Esophagus (tissue), 2 donors: ENCODE results near the gene PDZD2. TPM values are rescaled to one million over a fixed set of nuclear protein-coding genes. Genes with fewer than 3 reads are reported as not detected.

Experiments used
- H3K27ac ChIP-seq, 2 donors: one replicate each; pipeline ENCODE4 v1.5.1; 2013; ENCODE audit warnings: low read depth in 2 of 2, mild to moderate bottlenecking in 2 of 2, inconsistent platforms in 1 of 2, low read length in 1 of 2, moderate library complexity in 1 of 2
- H3K27me3 ChIP-seq, 2 donors: one replicate each; pipeline ENCODE4 v1.6.1; 2013; ENCODE audit warnings: low read length in 2 of 2, control low read depth in 1 of 2, mild to moderate bottlenecking in 1 of 2; ENCODE audit not compliant: insufficient read depth in 2 of 2, control insufficient read depth in 1 of 2
- H3K36me3 ChIP-seq, 2 donors: one replicate each; pipeline ENCODE4 v1.6.1; 2013; ENCODE audit warnings: low read length in 1 of 2; ENCODE audit not compliant: control insufficient read depth in 2 of 2, insufficient read depth in 2 of 2
- H3K4me1 ChIP-seq, 2 donors: one replicate each; pipeline ENCODE4 v1.6.1; 2013; ENCODE audit warnings: low read length in 1 of 2; ENCODE audit not compliant: control insufficient read depth in 2 of 2, insufficient read depth in 2 of 2
- H3K4me3 ChIP-seq, 2 donors: one replicate each; pipeline ENCODE4 v1.5.1; 2013; ENCODE audit warnings: low read length in 2 of 2, mild to moderate bottlenecking in 2 of 2, low read depth in 1 of 2, moderate library complexity in 1 of 2
- H3K9me3 ChIP-seq, 2 donors: one replicate each; pipeline ENCODE4 v1.6.1; 2013; ENCODE audit warnings: mild to moderate bottlenecking in 2 of 2, low read depth in 1 of 2, low read length in 1 of 2, moderate library complexity in 1 of 2; ENCODE audit not compliant: control insufficient read depth in 2 of 2, insufficient read depth in 1 of 2
- WGBS, 2 donors: extraction: QIAGEN DNeasy Blood & Tissue Kit; methylation state at CpG; one replicate each; pipeline ENCODE4 v1.1.7; 2013; 5-methylcytosine and 5-hydroxymethylcytosine counted together
- polyA plus RNA-seq, 2 donors: library from polyadenylated mRNA; stranded (reverse); fragments of 200-250 nt; gene quantifications; one replicate each; pipeline ENCODE4 v1.2.3, GENCODE V29; 2013
- donor health status: healthy with polysubstance abuse.
- donor health status: Bipolar disorder and iron deficiency.

Gene PDZD2
- polyA plus RNA-seq, 2 donors = 6.6 to 15.3 TPM

DNA sequence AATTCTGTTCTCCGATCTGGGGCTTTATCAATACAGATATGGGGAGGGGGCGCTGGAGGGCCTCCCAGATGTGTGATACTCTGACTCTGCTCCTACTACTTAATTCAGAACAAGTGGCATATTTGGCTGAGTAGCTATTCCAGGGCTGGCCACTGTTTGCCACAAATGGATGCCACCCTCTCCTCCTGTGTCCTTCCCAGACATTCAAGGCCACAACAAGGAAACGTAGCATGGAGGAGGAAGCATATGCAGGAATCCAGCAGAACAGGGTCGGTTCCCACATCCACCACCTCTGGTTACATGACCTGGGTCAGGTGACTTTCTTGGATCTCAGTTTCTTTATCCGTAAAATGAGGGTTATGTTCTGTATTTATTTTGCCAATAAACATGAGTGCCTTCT is 404.2 kb downstream of the PDZD2 start:
- Histone ChIP-seq H3K27me3 (no peaks in the 10 kb centered on the region), H3K9me3 (peaks cover 0 to 4% of the 10 kb centered on the region in 2 donors), H3K4me1 (peaks cover 0 to 6% of the 10 kb centered on the region in 2 donors), H3K36me3 (peaks cover 0 to 6% of the 10 kb centered on the region in 2 donors), H3K4me3 (no peak overlapping the region), H3K27ac (peak overlapping the region; percentile 22 to 65)
- 83 to 85% methylated on average over 5 of the region's 5 CpGs for WGBS, 2 donors

- Histone ChIP-seq H3K4me1 (peaks cover 0 to 6% of the 10 kb centered on the region in 2 donors), H3K4me3 (no peak overlapping the region), H3K9me3 (peaks cover 0 to 4% of the 10 kb centered on the region in 2 donors), H3K27ac (no peak overlapping the region), H3K36me3 (peaks cover 0 to 6% of the 10 kb centered on the region in 2 donors), H3K27me3 (no peaks in the 10 kb centered on the region)
- WGBS, 2 donors = 47 to 51% methylated on average over 7 of the region's 7 CpGs
Measured at GRCh38 chr5:32044434-32044833, 405.5 kb downstream of the PDZD2 start.

DNA sequence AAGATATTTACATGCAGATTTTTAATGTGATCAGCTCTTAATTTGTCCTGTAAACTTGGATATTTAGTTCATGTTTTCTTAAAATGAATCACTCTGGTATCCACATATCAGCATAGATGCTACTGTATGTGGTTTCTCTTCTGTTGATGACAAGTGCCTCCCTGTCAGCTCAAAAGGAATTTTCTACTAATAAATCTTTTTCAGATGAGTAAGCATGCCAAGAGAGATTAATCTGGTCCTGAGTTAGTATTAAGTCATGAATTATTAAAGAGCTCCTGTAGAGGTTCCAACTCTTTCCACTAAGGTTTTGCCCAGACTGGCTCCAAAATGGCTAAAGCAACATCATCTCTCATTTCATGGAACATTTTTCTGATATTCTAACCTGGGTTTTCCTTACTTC is 406.0 kb downstream of the PDZD2 start:
- Histone ChIP-seq H3K4me1 (peaks cover 0 to 6% of the 10 kb centered on the region in 2 donors), H3K27me3 (no peaks in the 10 kb centered on the region), H3K4me3 (no peak overlapping the region)

DNA sequence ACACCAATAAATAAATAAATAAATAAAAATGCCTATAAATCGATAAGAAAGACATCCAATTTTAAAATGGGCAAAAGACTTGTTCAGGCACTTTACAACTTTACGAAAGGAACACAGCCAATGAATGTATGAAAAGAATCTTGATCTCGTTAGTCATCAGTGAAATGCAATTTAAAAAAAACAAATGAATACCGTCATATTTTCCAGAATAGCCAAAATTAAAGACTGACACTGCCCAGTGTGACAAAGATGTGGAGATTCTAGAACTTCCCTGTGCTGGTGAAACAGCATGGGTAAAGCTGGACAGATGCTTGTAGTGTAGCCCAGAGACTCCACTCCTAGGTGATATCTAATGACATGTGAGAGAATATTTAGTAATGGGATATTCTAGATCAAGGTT is 408.1 kb downstream of the PDZD2 start:
- Histone ChIP-seq H3K36me3 (no peaks in the 10 kb centered on the region), H3K27me3 (no peaks in the 10 kb centered on the region), H3K27ac (no peak overlapping the region), H3K4me3 (no peak overlapping the region), H3K9me3 (no peaks in the 10 kb centered on the region), H3K4me1 (peaks cover 0 to 6% of the 10 kb centered on the region in 2 donors)
- 67 to 77% methylated on average over 4 of the region's 4 CpGs for WGBS, 2 donors

More for the DNA sequence above, 406.0 kb downstream of the PDZD2 start:
- peaks cover 0 to 5% of the 10 kb centered on the region in 2 donors for H3K36me3 ChIP-seq
- H3K9me3 ChIP-seq = peaks cover 0 to 3% of the 10 kb centered on the region in 2 donors
- H3K27ac ChIP-seq = no peak overlapping the region

- Histone ChIP-seq H3K27me3 (no peaks in the 10 kb centered on the region), H3K4me3 (no peak overlapping the region), H3K4me1 (no peaks in the 10 kb centered on the region), H3K27ac (no peak overlapping the region), H3K9me3 (no peaks in the 10 kb centered on the region), H3K36me3 (peaks cover 0 to 6% of the 10 kb centered on the region in 2 donors)
- WGBS, 2 donors = 93 to 94% methylated on average over 5 of the region's 5 CpGs
Measured at GRCh38 chr5:32051796-32052195, 412.9 kb downstream of the PDZD2 start.

GRCh38 chr5:32055891-32056866 is 417.2 kb downstream of the PDZD2 start:
- Histone ChIP-seq H3K9me3 (no peaks in the 10 kb centered on the region), H3K4me1 (peaks cover 0 to 2% of the 10 kb centered on the region in 2 donors), H3K27me3 (no peaks in the 10 kb centered on the region), H3K4me3 (no peak overlapping the region), H3K27ac (peak overlapping the region; percentile 20 to 69), H3K36me3 (peaks cover 3 to 6% of the 10 kb centered on the region in 2 donors)
- WGBS, 2 donors = 65 to 66% methylated on average over 15 of the region's 15 CpGs

- Histone ChIP-seq H3K27ac (peak overlapping the region; percentile 80 to 88), H3K4me3 (no peak overlapping the region), H3K27me3 (no peaks in the 10 kb centered on the region), H3K4me1 (peaks cover 0 to 2% of the 10 kb centered on the region in 2 donors), H3K9me3 (no peaks in the 10 kb centered on the region), H3K36me3 (peaks cover 3 to 6% of the 10 kb centered on the region in 2 donors)
- 82 to 83% methylated on average over 12 of the region's 12 CpGs for WGBS, 2 donors
Measured at GRCh38 chr5:32057187-32058096, 418.5 kb downstream of the PDZD2 start.

GRCh38 chr5:32058101-32058500 is 419.2 kb downstream of the PDZD2 start:
- 75 to 81% methylated on average over 4 of the region's 4 CpGs for WGBS, 2 donors
- peaks cover 0 to 2% of the 10 kb centered on the region in 2 donors for H3K4me1 ChIP-seq
- H3K27me3 ChIP-seq = no peaks in the 10 kb centered on the region
- H3K36me3 ChIP-seq = peaks cover 3 to 6% of the 10 kb centered on the region in 2 donors
- no peak overlapping the region for H3K4me3 ChIP-seq
- peak overlapping the region; percentile 80 to 88 for H3K27ac ChIP-seq
- H3K9me3 ChIP-seq = no peaks in the 10 kb centered on the region

DNA sequence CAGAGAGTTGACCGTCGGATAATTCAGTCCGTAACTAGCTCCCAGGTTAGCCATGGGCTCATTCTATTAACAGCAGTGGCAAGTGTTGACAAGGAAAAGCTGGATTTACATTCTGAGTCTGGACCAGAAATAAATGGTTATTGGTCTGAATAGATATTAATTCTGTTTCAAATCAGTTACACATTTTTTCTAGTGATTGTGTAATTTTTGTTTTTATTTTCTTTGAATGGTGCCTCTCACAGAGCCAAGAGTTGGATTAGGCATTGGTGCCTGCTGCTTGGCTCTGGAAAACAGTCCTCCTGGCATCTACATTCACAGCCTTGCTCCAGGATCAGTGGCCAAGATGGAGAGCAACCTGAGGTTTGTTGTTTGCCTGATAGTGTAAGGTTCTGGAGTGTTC is 420.1 kb downstream of the PDZD2 start:
- Histone ChIP-seq H3K9me3 (no peaks in the 10 kb centered on the region), H3K36me3 (peaks cover 0 to 3% of the 10 kb centered on the region in 2 donors), H3K27me3 (no peaks in the 10 kb centered on the region), H3K4me1 (peaks cover 0 to 2% of the 10 kb centered on the region in 2 donors), H3K4me3 (no peak overlapping the region), H3K27ac (peak overlapping the region in 1 of 2 donors; percentile 49)
- WGBS, 2 donors = 75% methylated on average over 3 of the region's 3 CpGs
